Endothelial cell of umbilical vein (primary cell): Measurements from ENCODE around the gene CTNND2.

ENCODE experiments used
- CTCF ChIP-seq, 2 donors: IDR thresholded peaks; 1 replicate in 1 of 2; 2 replicates in 1 of 2; pipeline ENCODE4 v1.5.1; 2011; ENCODE audit warnings: low read length in 2 of 2, mild to moderate bottlenecking in 2 of 2, moderate library complexity in 2 of 2, control low read depth in 1 of 2, inconsistent platforms in 1 of 2, low read depth in 1 of 2; ENCODE audit not compliant: insufficient read depth in 1 of 2; ENCODE audit errors: extremely low read depth in 1 of 2
- EZH2 ChIP-seq: IDR thresholded peaks from 2 replicates; pipeline ENCODE4 v1.6.1; 2012; ENCODE audit warnings: borderline replicate concordance, low read depth, mild to moderate bottlenecking, moderate library complexity, low read length, inconsistent platforms; ENCODE audit not compliant: severe bottlenecking
- JUN ChIP-seq: IDR thresholded peaks from 2 replicates; pipeline ENCODE4 v1.6.1; 2011; ENCODE audit warnings: borderline replicate concordance, low read depth; ENCODE audit not compliant: insufficient read length, insufficient read depth
- MAX ChIP-seq: IDR thresholded peaks from 2 replicates; pipeline ENCODE4 v1.6.1; 2011; ENCODE audit not compliant: insufficient read depth, insufficient read length
- POLR2A ChIP-seq: IDR thresholded peaks from 2 replicates; pipeline ENCODE4 v1.6.1; 2012; ENCODE audit warnings: low read depth, mild to moderate bottlenecking, control low read depth, low read length
- POLR2AphosphoS5 ChIP-seq: IDR thresholded peaks from 2 replicates; pipeline ENCODE4 v1.6.1; 2012; ENCODE audit warnings: low read depth, mild to moderate bottlenecking, control low read depth, low read length, moderate library complexity; ENCODE audit not compliant: insufficient read depth

- TF ChIP-seq JUN (no peak), POLR2A (no peak), CTCF (IDR thresholded peaks at IDR 0.05; ENCODE audit: extremely low read depth in 1 of 2, insufficient read depth in 1 of 2, low read depth in 1 of 2, low read length in 2 of 2) (no peak), EZH2 (no peak), POLR2AphosphoS5 (no peak), MAX (no peak)
These were observed 231.7 kb downstream of the CTNND2 start for GRCh38 chr5:11672385-11673085.
